NCI-H2081 (cell line): Measurements from ENCODE around the gene ERMARD.

ENCODE experiments used
- DNase-seq, 2 experiments: peaks; one replicate each; lab custom pipeline; 2025; lab: John Stamatoyannopoulos, UW

The ERMARD gene

DNA sequence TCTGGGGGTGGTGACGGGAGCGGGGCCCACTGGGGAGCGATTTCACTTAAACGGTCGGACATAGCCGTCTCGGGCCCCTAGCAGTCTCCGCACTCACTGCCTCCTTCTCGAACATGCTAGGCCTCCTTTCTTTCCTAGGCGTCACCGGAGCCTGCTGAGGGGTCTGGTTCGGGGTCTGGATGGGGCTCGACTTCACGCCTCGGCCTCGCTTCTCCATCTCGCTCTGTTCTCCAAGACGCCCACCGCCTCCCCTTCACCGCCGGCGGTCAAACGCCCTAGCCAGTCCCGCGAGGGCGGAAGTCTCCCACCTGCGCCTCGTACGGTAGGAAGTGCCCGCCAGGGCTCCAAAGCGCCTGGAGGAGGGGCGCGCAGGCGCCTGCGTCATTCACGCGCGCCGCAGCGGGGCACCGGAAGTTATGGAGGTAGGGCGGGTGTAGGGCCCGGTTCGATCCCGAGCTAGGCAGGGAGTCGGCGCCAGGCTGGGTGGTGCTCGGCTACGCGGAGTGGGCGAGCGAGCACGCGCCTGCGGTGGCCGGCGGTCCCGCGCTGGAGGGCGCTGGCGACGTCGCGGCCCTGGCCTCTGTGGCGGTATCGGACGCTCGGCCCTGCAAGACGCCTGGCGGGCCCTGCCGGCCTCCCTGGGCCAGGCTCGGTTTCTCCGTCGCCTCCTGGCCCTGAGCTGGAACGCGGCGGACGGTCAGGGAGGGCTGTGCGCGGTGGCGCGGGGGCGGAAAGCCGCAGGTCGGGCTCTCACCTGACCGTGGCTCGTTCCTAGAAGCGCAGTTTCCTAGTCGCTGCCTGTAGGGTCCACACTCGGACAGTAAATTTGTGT, at the start of gene ERMARD, which contains the start of gene DYNLT2:
ERMARD (plus strand) TSS at position 381 of the 832 bp plus-strand sequence; CDS start at position 417, 36 bp downstream.
DYNLT2 (minus strand) TSS at position 331 of the 832 bp plus-strand sequence; CDS start at position 217, 114 bp downstream.
- DNase-seq: peak; percentile 89 to 94

GRCh38 chr6:169701954-169702839, 49.2 kb upstream of the ERMARD start, which contains the start of the genes C6orf120 and WDR27:
Gene C6orf120 (plus strand): TSS chr6:169702126. CDS start chr6:169702460, 334 bp downstream.
Gene WDR27 (minus strand): TSS chr6:169702029. CDS start chr6:169689005, 13,024 bp downstream.
- DNase-seq: peak; percentile 92 to 95

DNA sequence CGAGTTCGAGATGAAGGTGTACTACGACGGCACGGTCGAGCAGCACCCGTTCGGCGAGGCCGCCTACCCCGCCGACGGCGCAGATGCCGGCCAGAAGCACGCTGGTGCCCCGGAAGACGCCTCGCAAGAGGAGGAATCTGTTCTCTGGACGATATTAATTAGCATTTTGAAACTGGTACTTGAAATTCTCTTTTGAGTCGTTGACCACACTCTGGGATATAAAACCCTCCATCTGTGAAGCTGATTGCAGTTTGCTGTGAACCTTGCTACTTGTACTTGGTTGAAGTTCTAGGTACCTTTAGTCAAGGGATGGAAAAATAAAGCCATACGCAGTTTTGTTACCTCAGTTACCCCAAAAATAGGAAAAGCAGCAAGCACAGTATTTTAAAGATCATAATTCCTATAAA, 48.6 kb upstream of the ERMARD start:
- no peak for DNase-seq

- no peak for DNase-seq
Observed at GRCh38 chr6:169707772-169708171, 43.6 kb upstream of the ERMARD start.

DNA sequence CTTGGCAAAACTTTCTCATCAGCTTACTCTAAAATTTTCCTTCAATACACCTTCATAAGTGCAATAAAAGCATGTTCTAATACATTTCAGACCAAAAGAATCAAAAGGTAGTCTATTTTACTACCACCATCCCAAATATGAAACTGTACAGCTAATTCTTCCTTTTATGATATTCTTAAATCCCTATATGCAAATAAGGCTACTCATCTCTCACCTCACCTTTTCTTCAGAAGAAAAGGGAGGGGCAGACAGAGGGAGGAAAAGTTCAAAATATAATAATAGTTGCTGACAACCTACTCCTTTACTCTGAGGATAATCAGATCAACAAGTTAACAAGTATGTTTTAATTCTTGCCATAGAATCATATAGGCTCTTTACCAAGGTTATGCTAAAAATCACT, 42.1 kb upstream of the ERMARD start:
- peak in 1 of 2 experiments; percentile 31 for DNase-seq

DNA sequence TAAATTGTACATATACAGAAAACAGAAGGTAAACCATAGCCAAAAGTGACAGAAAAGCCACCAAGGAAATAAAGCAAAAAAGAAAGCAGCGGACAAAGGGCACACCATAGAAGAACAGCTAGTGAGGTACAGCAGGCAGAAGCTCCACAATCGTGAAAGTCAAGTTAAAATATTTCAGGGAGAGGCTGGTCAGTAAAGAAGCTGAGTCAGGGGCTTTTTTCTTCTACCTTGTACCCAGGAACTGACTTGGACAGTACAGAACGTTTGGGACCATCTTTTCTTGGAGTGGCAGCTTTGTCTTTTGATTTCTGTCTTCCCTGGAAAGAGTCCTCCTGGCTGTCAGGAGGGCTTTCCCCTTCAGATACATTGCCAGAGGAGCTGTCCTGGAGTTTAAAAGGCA, 41.4 kb upstream of the ERMARD start:
- DNase-seq: no peak

DNA sequence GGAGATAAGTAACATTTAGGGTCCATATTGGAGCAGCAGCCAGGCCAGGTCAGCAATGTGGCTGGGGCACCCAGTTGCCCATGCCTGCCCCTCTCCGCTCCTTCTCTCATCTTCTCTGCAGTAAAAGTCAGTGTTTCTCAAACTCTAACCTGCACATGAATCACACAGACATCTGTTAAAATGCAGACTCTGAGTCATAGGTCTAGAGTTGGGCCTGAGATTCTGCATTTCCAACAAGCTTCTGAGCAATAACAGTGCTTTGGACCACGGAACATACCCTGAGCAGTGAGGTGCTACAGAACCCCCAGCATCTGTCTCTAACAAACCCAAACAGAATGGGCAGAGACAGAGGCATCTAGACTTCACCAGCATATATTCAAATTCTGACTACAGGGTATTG, 37.2 kb upstream of the ERMARD start:
- DNase-seq: no peak

DNA sequence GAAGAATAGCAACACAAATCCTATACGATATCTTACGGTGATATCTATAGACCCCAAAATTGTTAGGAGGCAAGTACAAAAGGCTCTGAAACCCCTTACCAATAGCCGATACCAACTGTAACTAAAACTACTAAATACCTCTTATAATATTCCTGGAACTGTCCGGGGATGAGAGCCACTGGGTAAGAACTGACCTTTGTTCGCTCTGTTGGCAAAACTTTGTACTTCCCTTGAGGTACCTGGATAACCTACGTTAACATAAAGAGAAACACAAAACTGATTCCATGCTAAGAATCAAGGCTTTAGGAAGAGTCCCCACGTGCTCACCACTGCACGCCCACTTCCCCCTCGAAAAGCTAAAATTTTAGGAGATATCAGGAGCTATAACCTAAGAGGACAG, 36.8 kb upstream of the ERMARD start:
- no peak for DNase-seq

GRCh38 chr6:169719117-169719516, 32.3 kb upstream of the ERMARD start:
- DNase-seq: no peak

GRCh38 chr6:169720207-169720855, 31.1 kb upstream of the ERMARD start:
- DNase-seq: no peak

GRCh38 chr6:169722362-169723199, 28.8 kb upstream of the ERMARD start:
- DNase-seq: no peak

GRCh38 chr6:169723200-169723909, 28.1 kb upstream of the ERMARD start:
- DNase-seq: peak; percentile 23 to 47

- no peak for DNase-seq
Observed at GRCh38 chr6:169723991-169724493, 27.4 kb upstream of the ERMARD start.

DNA sequence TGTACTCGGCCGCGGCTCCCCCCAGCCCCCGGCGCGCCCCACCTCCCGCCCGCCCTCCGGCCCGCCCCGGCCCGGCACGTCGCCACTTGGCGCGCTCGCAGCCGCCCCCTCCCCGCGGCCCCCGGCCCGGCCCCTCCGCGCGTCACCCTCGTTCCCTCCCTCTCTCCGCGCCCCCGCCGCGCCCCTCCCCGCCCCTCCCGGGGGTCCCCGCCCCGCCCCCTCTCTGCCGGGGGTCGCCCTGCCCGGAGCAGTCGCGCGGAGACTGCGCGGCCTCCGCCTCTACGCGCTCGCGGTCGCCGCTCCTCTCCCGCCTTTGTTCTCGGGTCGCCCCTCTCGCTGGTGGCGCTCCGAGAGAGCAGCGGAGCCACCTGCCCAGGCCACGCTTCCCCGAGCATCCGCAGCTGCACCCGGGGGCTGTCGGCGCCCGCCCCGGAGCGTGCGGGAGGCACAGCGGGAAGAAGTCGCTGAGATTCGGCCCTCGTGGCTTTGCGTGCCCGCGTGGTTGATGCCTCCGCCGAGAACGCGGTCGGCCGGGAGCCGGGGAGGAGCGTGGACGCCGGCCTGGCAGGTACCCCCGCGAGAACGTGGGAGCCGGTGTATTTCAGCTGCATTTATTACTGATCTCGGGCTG, 26.8 kb upstream of the ERMARD start, which contains the start of gene PHF10:
PHF10 (minus strand) TSS at position 7 of the 631 bp plus-strand sequence. CDS start 569 bp downstream, outside the sequence.
- DNase-seq: peak; percentile 69

DNA sequence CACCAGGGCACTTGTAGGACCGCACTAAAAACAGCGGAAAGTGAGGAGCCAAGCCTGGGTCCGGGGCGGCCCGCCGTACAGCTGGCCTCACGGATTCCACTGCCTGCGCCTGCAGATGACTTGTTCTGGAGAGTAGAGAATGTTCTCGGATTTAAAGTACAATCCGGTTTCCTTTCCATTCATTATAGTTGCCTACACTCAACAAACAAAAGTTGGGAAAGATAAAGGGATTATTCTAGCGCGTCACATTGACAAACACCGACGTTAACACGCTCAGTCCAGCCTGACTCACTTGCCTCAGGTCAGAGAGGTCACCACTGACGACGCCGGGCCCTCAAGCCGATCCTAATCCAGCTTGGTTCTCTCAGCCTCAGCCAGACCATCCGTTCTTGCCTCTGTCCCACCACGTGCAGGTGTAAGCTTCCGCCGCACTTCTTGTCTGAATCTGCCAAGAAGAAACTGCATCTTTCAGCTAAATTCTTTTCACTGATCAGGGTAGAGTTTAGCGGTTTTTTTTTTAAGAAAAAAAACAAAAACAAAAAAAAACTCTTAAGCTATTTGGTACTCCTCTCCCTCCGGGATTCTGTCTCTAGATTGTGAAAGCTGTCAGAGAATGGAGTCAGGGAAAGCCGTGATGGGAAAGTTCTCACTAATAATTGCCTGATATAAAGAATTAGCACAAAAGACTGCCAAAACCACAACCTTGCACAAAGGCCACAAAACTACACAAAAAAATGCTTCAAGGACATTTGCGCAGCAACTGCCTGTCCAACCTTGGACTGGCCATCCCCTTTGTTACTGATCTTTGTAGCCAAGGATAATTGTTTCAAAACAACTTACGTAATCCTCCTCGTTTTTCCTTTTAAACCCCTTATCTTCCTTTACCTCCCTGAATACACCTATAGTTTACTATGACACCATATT, 26.0 kb upstream of the ERMARD start:
- peak in 1 of 2 experiments; percentile 19 for DNase-seq

GRCh38 chr6:169726049-169726400, 25.4 kb upstream of the ERMARD start:
- DNase-seq: no peak

DNA sequence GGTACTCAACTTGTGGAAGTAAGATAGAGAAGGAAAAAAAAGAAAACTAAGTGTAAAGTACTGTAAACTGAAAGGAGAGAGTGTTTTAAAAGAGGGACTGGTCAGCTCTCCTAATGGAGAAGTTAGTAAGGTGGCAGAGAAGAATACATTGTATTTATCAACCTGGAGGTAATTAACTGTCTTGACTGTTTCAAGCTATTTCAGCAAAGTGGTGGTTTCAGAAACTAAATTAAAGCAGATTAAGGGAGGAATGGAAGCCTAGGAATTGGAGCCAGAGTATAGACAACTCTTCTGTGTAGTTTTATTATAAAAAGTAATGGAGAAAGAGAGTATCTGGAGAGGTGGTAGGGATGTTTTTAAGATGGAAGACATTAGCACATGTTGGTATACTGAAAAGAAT, 24.5 kb upstream of the ERMARD start:
- no peak for DNase-seq

GRCh38 chr6:169729961-169730360, 21.5 kb upstream of the ERMARD start:
- DNase-seq: no peak
